Fibroblast of pulmonary artery (primary cell): Measurements from ENCODE around the gene DOCK3.
"Not testable (repeated sequence)": the region's sequence is repeated elsewhere in the genome, so short reads cannot be mapped to it uniquely, and the experiment has no call there.

Source experiments
- DNase-seq: peaks from one replicate; pipeline ENCODE4 v3.0.0-alpha.2; 2010; ENCODE audit warnings: low read depth
- H3K4me3 ChIP-seq: replicated peaks from 2 replicates; pipeline ENCODE4 v1.5.1; 2011; ENCODE audit warnings: low read depth, mild to moderate bottlenecking, control low read depth, low read length, moderate library complexity
- CTCF ChIP-seq: IDR thresholded peaks from 2 replicates; pipeline ENCODE4 v1.5.1; 2011; ENCODE audit warnings: mild to moderate bottlenecking, control low read depth, low read length, inconsistent platforms; ENCODE audit errors: missing control alignments

DOCK3 gene

GRCh38 chr3:50661321-50661837 lies 13.3 kb upstream of the DOCK3 start:
- DNase-seq = no peak
- TF ChIP-seq CTCF = no peak
- H3K4me3 ChIP-seq = no peak overlapping the region

- no peak overlapping the region for H3K4me3 ChIP-seq
- DNase-seq = no peak
- no peak for TF ChIP-seq CTCF
Observed at GRCh38 chr3:50662408-50662807, 12.3 kb upstream of the DOCK3 start.

GRCh38 chr3:50665081-50665840 lies 9.5 kb upstream of the DOCK3 start:
- no peak for TF ChIP-seq CTCF
- no peak overlapping the region for H3K4me3 ChIP-seq
- no peak for DNase-seq

GRCh38 chr3:50665841-50666115 lies 8.9 kb upstream of the DOCK3 start:
- not testable (repeated sequence) for DNase-seq

GRCh38 chr3:50666837-50667236 lies 7.9 kb upstream of the DOCK3 start:
- H3K4me3 ChIP-seq = no peak overlapping the region
- no peak for DNase-seq
- TF ChIP-seq CTCF = no peak

More at GRCh38 chr3:50665841-50666115, 8.9 kb upstream of the DOCK3 start:
- not testable (repeated sequence) for H3K4me3 ChIP-seq

- peak; percentile 81 for DNase-seq
- no peak overlapping the region for H3K4me3 ChIP-seq
- TF ChIP-seq CTCF = no peak
Observed at GRCh38 chr3:50671331-50671730, 3.4 kb upstream of the DOCK3 start.

- TF ChIP-seq CTCF = no peak
- no peak for DNase-seq
- H3K4me3 ChIP-seq = no peak overlapping the region
Observed at GRCh38 chr3:50672656-50673055, 2.1 kb upstream of the DOCK3 start.
